ENCODE measurements around the gene TTYH2. TPM values are rescaled to one million over a fixed set of nuclear protein-coding genes. Genes with fewer than 3 reads are reported as not detected.
"Not testable (repeated sequence)": the region's sequence is repeated elsewhere in the genome, so short reads cannot be mapped to it uniquely, and the experiment has no call there.

The TTYH2 gene
- total RNA-seq, 1 donor from 2014 or later = 14.7 TPM

- DNase-seq (ENCODE audit: low spot score in 2 of 2) (no peak), FAIRE-seq (no peak)
These were observed 38.8 kb downstream of the TTYH2 start for GRCh38 chr17:74252211-74252610.

GRCh38 chr17:74253036-74253435 is 39.7 kb downstream of the TTYH2 start:
- FAIRE-seq = no peak
- DNase-seq (ENCODE audit: low spot score in 2 of 2) = no peak

GRCh38 chr17:74257311-74257710 is 43.9 kb downstream of the TTYH2 start:
- FAIRE-seq (no peak), DNase-seq (ENCODE audit: low spot score in 2 of 2) (no peak)

- FAIRE-seq (no peak), DNase-seq (ENCODE audit: low spot score in 2 of 2) (no peak)
These were observed 46.5 kb downstream of the TTYH2 start for GRCh38 chr17:74259667-74260524.

- no peak for DNase-seq (ENCODE audit: low spot score in 2 of 2)
- no peak for FAIRE-seq
These were observed 47.1 kb downstream of the TTYH2 start for GRCh38 chr17:74260525-74260850.

- FAIRE-seq (no peak), DNase-seq (ENCODE audit: low spot score in 2 of 2) (no peak)
These were observed 49.2 kb downstream of the TTYH2 start for GRCh38 chr17:74262601-74263000.

GRCh38 chr17:74267054-74267453 is 53.7 kb downstream of the TTYH2 start:
- DNase-seq (ENCODE audit: low spot score in 2 of 2); FAIRE-seq: not testable (repeated sequence)

- FAIRE-seq (no peak), DNase-seq (ENCODE audit: low spot score in 2 of 2) (no peak)
These were observed 54.2 kb downstream of the TTYH2 start for GRCh38 chr17:74267579-74267978.

- FAIRE-seq = no peak
- no peak for DNase-seq (ENCODE audit: low spot score in 2 of 2)
These were observed 54.7 kb downstream of the TTYH2 start for GRCh38 chr17:74267987-74268499.

- FAIRE-seq (no peak), DNase-seq (ENCODE audit: low spot score in 2 of 2) (no peak)
These were observed 55.2 kb downstream of the TTYH2 start for GRCh38 chr17:74268558-74268957.

GRCh38 chr17:74270333-74270732 is 57.0 kb downstream of the TTYH2 start:
- DNase-seq (ENCODE audit: low spot score in 2 of 2) = no peak
- FAIRE-seq = no peak

- DNase-seq (ENCODE audit: low spot score in 2 of 2) (no peak), FAIRE-seq (no peak)
These were observed 57.9 kb downstream of the TTYH2 start for GRCh38 chr17:74271281-74271680.

- DNase-seq (ENCODE audit: low spot score in 2 of 2) (peak; percentile 64 to 70), FAIRE-seq (no peak)
These were observed 58.7 kb downstream of the TTYH2 start for GRCh38 chr17:74271901-74272561.

- DNase-seq (ENCODE audit: low spot score in 2 of 2) = no peak
- FAIRE-seq = no peak
These were observed 59.4 kb downstream of the TTYH2 start for GRCh38 chr17:74272731-74273201.

- DNase-seq (ENCODE audit: low spot score in 2 of 2) = no peak
These were observed 60.8 kb downstream of the TTYH2 start, which contains the start of gene DNAI2 for GRCh38 chr17:74274060-74274708. TSS of gene DNAI2 (plus strand) at chr17:74274234. CDS start at chr17:74281818, 7,584 bp downstream.

GRCh38 chr17:74274709-74275340 is 61.5 kb downstream of the TTYH2 start:
- no peak for FAIRE-seq

More at GRCh38 chr17:74274060-74274708, 60.8 kb downstream of the TTYH2 start, which contains the start of gene DNAI2:
- FAIRE-seq = no peak

GRCh38 chr17:74276051-74276476 is 62.7 kb downstream of the TTYH2 start:
- FAIRE-seq (no peak), DNase-seq (ENCODE audit: low spot score in 2 of 2) (peak in 1 of 2 donors; percentile 59)

More at GRCh38 chr17:74274709-74275340, 61.5 kb downstream of the TTYH2 start:
- no peak for DNase-seq (ENCODE audit: low spot score in 2 of 2)

- DNase-seq (ENCODE audit: low spot score in 2 of 2) (peak in 1 of 2 donors; percentile 65), FAIRE-seq (no peak)
These were observed 63.2 kb downstream of the TTYH2 start for GRCh38 chr17:74276541-74277009.

- no peak for FAIRE-seq
- DNase-seq (ENCODE audit: low spot score in 2 of 2) = no peak
These were observed 64.6 kb downstream of the TTYH2 start for GRCh38 chr17:74277935-74278334.

- not testable (repeated sequence) for FAIRE-seq; DNase-seq (ENCODE audit: low spot score in 2 of 2)
These were observed 66.2 kb downstream of the TTYH2 start for GRCh38 chr17:74279617-74280016.

Data from frontal cortex (tissue), 4 donors.